KG1 (cell line): ENCODE measurements around the gene SRRD.
"Not testable (repeated sequence)": the region's sequence is repeated elsewhere in the genome, so short reads cannot be mapped to it uniquely, and the experiment has no call there.

ENCODE experiments used
- DNase-seq: peaks from one replicate; lab custom pipeline; 2025; lab: John Stamatoyannopoulos, UW

Gene SRRD

GRCh38 chr22:26522012-26522411 lies 38.3 kb downstream of the SRRD start:
- DNase-seq: no peak

GRCh38 chr22:26522592-26522991 lies 38.9 kb downstream of the SRRD start:
- no peak for DNase-seq

DNA sequence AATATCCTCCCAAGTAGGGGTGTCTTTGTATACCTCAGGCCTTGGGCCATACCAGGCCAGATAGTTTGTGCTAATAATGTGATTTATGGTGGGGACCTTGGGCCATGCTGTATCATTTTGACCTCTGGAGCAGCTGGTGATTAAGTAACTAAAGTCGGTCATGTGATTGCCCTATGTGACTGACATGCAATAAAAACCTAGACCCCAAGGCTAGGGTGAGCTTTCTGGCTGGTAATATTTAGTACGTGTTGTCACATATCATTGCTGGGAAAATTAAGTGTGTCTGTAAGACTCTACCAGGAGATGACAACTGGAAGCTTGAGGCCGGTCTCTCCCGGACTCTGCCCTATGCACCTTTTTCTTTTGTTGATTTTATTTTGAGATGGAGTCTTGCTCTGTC lies 41.2 kb downstream of the SRRD start:
- DNase-seq: no peak

- no peak for DNase-seq
Observed at GRCh38 chr22:26525946-26526564, 42.4 kb downstream of the SRRD start.

DNA sequence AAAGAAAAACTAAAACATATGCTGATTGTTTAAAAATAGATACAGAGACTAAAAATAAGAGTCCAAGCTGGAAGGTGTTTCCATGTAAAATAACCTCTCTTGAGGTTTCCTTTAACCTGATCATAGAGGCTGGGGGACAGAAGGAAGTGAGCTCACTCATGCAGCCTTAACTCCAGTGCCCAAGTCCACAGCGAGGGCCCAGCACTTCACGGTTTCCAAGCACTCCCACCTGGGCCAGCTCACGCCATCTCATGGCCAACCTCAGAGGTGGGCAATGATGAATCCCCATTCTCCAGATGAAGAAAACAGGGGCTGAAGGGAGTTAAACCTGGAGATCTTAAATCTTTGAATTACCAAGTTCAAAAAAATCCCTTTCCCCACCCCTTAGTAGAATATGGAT lies 43.5 kb downstream of the SRRD start:
- DNase-seq: no peak

GRCh38 chr22:26527574-26528465 lies 44.1 kb downstream of the SRRD start:
- no peak for DNase-seq

DNA sequence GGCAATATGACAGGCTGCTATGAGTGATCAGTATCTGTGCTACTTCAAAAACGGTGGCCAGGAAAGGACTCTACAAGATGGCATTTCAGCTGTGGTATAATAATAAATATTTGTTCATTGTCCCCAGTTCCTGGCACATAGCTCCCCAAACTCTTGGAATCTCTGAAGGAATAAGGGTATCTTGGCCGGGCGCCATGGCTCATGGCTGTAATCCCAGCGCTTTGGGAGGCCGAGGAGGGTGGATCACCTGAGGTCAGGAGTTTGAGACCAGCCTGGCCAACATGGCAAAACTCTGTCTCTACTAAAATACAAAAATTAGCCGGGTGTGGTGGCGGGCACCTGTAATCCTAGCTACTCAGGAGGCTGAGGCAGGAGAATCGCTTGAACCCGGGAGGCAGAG lies 44.8 kb downstream of the SRRD start:
- not testable (repeated sequence) for DNase-seq

DNA sequence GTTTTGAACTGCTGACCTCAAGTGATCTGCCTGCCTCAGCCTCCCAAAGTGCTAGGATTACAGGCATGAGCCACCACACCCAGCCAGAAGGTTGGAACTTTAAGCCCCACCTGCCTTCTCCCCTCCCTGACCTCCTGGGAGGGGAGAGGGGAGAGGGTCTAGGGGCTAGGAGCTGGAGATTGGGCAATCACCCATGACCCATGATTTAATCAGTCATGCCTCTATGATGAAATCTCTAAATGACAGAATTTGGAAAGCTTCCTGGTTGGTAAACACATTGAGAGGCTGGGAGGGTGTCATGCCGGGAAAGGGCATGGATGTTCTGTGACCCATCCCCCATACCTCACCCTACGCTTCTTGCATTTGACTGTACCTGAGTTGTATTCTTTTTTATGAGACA lies 45.7 kb downstream of the SRRD start:
- no peak for DNase-seq

DNA sequence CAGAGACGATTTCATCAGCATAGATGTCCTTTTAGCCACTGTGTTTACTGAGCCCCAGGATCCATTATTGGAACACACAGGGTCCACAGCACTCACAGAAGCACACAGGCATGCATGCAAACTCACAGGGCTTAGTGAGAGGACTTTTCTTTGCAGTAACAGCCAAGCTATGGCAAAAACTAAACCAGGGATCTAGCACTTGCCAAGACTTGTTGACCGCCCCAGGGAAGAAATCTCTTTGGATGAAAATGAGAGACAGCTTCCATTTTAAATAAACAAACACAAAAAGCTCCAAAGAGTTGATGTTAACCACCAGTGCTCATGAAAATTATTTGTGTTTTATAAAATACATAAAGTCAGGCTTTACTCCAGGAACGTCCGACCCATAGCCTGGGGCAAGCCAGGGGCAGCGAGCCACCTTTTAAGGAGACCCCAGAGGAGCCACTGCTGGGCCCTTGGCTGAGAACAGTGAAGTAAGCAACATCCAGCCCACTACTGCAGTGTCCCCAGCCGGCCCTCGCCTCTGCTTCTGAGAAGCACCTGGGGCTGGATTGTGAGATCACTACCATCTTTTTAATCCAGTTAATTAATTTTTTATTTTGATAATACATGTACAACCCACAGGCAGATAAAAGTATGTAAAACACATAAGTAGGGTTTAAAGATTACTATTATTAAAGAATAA lies 50.6 kb downstream of the SRRD start:
- DNase-seq: no peak

DNA sequence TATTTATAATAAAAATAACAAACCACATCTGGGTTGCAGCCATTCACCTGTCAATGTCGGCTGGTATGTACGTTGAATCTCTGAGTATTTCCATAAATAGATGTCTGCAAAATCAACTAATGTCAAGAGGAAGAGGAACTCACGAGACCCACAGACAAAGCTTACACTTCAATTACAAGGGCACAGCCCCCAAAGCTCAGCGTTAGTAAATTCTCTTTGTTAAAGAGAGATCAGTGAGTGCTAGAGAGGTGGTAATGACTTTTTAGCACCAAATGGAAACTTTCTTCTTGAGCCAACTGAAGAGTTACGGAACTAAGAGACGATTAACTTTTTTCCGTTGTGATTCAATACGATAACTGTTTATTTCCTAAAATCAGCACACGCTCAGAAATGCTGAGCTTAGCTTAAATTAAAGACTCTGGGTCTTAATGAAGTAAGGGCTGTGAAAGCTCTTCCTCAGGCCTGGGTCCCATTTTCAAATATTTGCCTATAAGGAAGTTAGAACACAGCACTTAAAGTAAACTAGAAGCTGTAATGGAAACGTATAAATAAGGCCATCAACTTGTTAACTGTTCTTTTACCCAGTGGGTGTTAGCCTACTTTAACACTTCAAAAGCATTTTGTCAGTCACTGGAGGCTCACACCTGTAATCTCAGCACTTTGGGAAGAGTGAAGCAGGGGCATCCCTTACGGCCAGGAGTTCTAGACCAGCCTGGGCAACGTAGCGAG lies 51.4 kb downstream of the SRRD start:
- no peak for DNase-seq

DNA sequence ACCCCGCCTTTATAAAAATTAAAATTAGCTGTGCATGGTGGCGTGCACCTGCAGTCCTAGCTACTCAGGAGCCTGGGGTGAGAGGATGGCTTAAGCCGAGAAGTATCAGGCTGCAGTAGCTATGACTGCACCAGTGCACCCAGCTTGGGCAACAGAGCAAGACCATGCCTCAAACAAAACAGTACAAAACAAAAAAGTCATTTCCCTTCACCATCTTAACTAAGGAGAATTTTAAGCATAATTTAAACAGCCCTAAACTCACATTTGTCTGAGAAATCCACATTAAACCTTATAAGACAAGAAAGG lies 51.9 kb downstream of the SRRD start:
- no peak for DNase-seq

- DNase-seq: no peak
Observed at GRCh38 chr22:26536056-26536761, 52.5 kb downstream of the SRRD start.

- DNase-seq: no peak
Observed at GRCh38 chr22:26536762-26537134, 53.1 kb downstream of the SRRD start.

- no peak for DNase-seq
Observed at GRCh38 chr22:26540119-26540518, 56.4 kb downstream of the SRRD start.

GRCh38 chr22:26541167-26541819 lies 57.6 kb downstream of the SRRD start:
- DNase-seq: no peak

DNA sequence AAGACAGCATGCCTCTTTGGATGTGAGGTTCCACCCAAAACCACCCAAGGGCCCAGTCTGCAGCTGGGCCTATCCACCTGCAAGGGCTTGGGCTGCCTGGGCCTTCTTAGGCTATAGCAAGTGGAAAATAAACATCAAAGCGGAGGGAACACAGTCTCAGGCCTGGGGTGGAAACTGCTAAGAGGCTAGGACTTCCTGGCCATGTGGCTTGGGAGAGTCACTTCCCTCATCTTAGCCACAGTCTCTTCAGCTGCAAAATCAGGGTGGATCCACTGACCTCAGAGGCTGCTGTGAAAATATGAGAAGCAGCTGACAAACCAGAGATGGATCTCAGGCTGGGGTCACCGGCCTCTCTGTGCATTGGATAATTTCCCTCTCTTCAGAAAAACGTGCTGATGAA lies 59.2 kb downstream of the SRRD start:
- no peak for DNase-seq
